ENCODE results near the gene GALNT8. TPM values are rescaled to one million over a fixed set of nuclear protein-coding genes. Genes with fewer than 3 reads are reported as not detected.

The GALNT8 gene
- total RNA-seq, 1 experiment from 2014 or later = 0.35 TPM

Other genes with a start within 250 kb of the GALNT8 start
- 28.7 and 38.0 TPM in 2 replicates for gene RAD51AP1, start 181.5 kb upstream of the GALNT8 start, total RNA-seq (2014; rRNA removed; shearing (Covaris generic))
- 60.5 and 64.6 TPM in 2 replicates for gene DYRK4, start 158.2 kb upstream of the GALNT8 start, total RNA-seq (2014; rRNA removed; shearing (Covaris generic))
- 0.40 and 0.56 TPM in 2 replicates for gene AKAP3, start 71.3 kb upstream of the GALNT8 start, total RNA-seq (2014; rRNA removed; shearing (Covaris generic))
- gene NDUFA9, start 71.3 kb upstream of the GALNT8 start, total RNA-seq (2014; rRNA removed; shearing (Covaris generic)) = 104 and 121 TPM in 2 replicates
- not detected in 2 replicates for gene KCNA1, start 189.5 kb downstream of the GALNT8 start, total RNA-seq (2014; rRNA removed; shearing (Covaris generic))

Measured in HT1080 (cell line).